IMR-90 (cell line): ENCODE measurements around the gene SYNM.

Experiments used
- BHLHE40 ChIP-seq: fragments of 150-350 bp; IDR thresholded peaks from 2 replicates; pipeline ENCODE4 v1.6.1; 2016; ENCODE audit warnings: mild to moderate bottlenecking, low read depth, low read length
- CEBPB ChIP-seq: IDR thresholded peaks from 2 replicates; pipeline ENCODE4 v1.6.1; 2012; ENCODE audit warnings: low read depth, low read length, improper control_type of control experiment
- FOS ChIP-seq: fragments of 150-350 bp; IDR thresholded peaks from 2 replicates; pipeline ENCODE4 v1.6.1; 2016; ENCODE audit warnings: low read depth, low read length
- MAZ ChIP-seq: IDR thresholded peaks from 2 replicates; pipeline ENCODE4 v1.6.1; 2012; ENCODE audit warnings: low read depth, mild to moderate bottlenecking, low read length, improper control_type of control experiment, moderate library complexity, borderline replicate concordance
- MXI1 ChIP-seq: IDR thresholded peaks from 2 replicates; pipeline ENCODE4 v1.6.1; 2012; ENCODE audit warnings: low read depth, mild to moderate bottlenecking, low read length, moderate library complexity, borderline replicate concordance
- POLR2A ChIP-seq: IDR thresholded peaks from 2 replicates; pipeline ENCODE4 v1.6.1; 2012; ENCODE audit warnings: mild to moderate bottlenecking, low read depth, low read length
- RAD21 ChIP-seq: IDR thresholded peaks from 2 replicates; pipeline ENCODE4 v1.6.1; 2012; ENCODE audit warnings: low read length, improper control_type of control experiment
- RFX5 ChIP-seq: IDR thresholded peaks from 2 replicates; pipeline ENCODE4 v1.8.0; 2012; ENCODE audit warnings: low read depth, mild to moderate bottlenecking, low read length, moderate library complexity
- SMC3 ChIP-seq: fragments of 150-350 bp; IDR thresholded peaks from 2 replicates; pipeline ENCODE4 v1.6.1; 2016; ENCODE audit warnings: low read depth, mild to moderate bottlenecking, antibody characterized with exemption, low read length, moderate library complexity
- TF ChIP-seq, protein P1 (sequence below): conservative IDR thresholded peaks from 2 replicates; pipeline ENCODE4 v1.5.1; 2012; ENCODE audit warnings: mild to moderate bottlenecking, low read depth, low read length, improper control_type of control experiment
- TF ChIP-seq, protein P2 (sequence below): fragments of 150-350 bp; IDR thresholded peaks from 2 replicates; pipeline ENCODE4 v1.6.1; 2017; ENCODE audit warnings: mild to moderate bottlenecking, antibody characterized with exemption, low read length, low read depth
- TF ChIP-seq, protein P3 (sequence below): fragments of 150-350 bp; IDR thresholded peaks from 2 replicates; pipeline ENCODE4 v1.6.1; 2016; ENCODE audit warnings: low read depth, mild to moderate bottlenecking, low read length, moderate library complexity, borderline replicate concordance

DNA sequence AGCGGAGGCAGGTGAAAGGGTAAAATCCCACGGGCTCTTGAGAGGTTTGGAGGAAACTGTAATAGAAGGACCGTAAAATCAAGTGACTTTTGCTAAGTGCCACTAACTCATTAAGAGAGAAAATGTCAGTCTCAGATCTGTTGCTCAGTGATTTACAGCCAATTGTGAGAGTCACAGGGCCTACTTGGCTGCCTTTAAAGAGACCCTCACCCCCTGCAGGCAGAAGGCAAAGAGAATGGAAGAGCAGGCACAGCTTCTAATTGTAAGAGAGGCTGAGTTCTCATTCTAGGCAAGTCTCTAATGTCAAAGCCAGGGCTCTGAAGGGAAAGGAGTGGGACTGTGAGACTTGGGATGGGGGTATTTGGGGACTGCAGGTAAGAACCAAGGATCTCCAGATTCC lies 9.3 kb upstream of the SYNM start:
- TF ChIP-seq, protein P1, sequence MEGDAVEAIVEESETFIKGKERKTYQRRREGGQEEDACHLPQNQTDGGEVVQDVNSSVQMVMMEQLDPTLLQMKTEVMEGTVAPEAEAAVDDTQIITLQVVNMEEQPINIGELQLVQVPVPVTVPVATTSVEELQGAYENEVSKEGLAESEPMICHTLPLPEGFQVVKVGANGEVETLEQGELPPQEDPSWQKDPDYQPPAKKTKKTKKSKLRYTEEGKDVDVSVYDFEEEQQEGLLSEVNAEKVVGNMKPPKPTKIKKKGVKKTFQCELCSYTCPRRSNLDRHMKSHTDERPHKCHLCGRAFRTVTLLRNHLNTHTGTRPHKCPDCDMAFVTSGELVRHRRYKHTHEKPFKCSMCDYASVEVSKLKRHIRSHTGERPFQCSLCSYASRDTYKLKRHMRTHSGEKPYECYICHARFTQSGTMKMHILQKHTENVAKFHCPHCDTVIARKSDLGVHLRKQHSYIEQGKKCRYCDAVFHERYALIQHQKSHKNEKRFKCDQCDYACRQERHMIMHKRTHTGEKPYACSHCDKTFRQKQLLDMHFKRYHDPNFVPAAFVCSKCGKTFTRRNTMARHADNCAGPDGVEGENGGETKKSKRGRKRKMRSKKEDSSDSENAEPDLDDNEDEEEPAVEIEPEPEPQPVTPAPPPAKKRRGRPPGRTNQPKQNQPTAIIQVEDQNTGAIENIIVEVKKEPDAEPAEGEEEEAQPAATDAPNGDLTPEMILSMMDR, result no peak
- no peak for TF ChIP-seq POLR2A
- TF ChIP-seq, protein P2, sequence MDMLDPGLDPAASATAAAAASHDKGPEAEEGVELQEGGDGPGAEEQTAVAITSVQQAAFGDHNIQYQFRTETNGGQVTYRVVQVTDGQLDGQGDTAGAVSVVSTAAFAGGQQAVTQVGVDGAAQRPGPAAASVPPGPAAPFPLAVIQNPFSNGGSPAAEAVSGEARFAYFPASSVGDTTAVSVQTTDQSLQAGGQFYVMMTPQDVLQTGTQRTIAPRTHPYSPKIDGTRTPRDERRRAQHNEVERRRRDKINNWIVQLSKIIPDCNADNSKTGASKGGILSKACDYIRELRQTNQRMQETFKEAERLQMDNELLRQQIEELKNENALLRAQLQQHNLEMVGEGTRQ, result no peak
- no peak for TF ChIP-seq MAZ
- TF ChIP-seq, protein P3, sequence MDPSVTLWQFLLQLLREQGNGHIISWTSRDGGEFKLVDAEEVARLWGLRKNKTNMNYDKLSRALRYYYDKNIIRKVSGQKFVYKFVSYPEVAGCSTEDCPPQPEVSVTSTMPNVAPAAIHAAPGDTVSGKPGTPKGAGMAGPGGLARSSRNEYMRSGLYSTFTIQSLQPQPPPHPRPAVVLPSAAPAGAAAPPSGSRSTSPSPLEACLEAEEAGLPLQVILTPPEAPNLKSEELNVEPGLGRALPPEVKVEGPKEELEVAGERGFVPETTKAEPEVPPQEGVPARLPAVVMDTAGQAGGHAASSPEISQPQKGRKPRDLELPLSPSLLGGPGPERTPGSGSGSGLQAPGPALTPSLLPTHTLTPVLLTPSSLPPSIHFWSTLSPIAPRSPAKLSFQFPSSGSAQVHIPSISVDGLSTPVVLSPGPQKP, result no peak
- TF ChIP-seq FOS, result no peak
- TF ChIP-seq RFX5, result no peak
- no peak for TF ChIP-seq SMC3
- TF ChIP-seq CEBPB, result no peak
- TF ChIP-seq RAD21, result no peak
- no peak for TF ChIP-seq MXI1
- TF ChIP-seq BHLHE40, result no peak
